ENCODE measurements around the gene DISC1.

DNA sequence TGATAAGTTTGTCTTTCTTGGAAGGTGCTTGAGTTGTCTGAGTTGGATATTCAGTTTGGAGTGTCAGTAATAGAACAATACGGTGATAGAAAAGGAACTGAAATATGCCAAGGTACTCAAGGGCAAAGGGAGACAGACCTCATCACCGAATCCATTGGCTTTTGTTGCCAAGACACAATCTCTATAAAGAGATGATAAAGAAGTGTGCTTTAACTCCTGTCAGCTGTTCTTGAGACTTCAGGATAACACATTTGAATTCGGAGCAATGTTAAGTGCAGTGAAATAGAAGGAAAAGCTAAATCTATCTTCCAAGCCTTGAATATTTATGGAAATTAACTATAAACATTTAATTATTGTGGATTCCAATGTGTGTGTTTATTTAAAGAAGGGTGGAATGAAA lies 194.7 kb downstream of the DISC1 start:
- TF ChIP-seq, protein P1, sequence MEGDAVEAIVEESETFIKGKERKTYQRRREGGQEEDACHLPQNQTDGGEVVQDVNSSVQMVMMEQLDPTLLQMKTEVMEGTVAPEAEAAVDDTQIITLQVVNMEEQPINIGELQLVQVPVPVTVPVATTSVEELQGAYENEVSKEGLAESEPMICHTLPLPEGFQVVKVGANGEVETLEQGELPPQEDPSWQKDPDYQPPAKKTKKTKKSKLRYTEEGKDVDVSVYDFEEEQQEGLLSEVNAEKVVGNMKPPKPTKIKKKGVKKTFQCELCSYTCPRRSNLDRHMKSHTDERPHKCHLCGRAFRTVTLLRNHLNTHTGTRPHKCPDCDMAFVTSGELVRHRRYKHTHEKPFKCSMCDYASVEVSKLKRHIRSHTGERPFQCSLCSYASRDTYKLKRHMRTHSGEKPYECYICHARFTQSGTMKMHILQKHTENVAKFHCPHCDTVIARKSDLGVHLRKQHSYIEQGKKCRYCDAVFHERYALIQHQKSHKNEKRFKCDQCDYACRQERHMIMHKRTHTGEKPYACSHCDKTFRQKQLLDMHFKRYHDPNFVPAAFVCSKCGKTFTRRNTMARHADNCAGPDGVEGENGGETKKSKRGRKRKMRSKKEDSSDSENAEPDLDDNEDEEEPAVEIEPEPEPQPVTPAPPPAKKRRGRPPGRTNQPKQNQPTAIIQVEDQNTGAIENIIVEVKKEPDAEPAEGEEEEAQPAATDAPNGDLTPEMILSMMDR (IDR thresholded peaks at IDR 0.05), result no peak
- TF ChIP-seq POLR2A (IDR thresholded peaks at IDR 0.05), result no peak
